ENCODE measurements around the gene ITGA8. TPM values are rescaled to one million over a fixed set of nuclear protein-coding genes. Genes with fewer than 3 reads are reported as not detected.

The ITGA8 gene
- total RNA-seq, result under 0.01 TPM in 1 of 2 replicates, not detected in the other

GRCh38 chr10:15719899-15720634 lies at the start of gene ITGA8:
Gene ITGA8, minus strand, starts transcription at chr10:15719922. Its CDS starts 151 bp downstream, at chr10:15719771.

Other genes starting within 250 kb of the ITGA8 start
- 12.3 and 15.0 TPM in 2 replicates for gene MINDY3, start 140.6 kb upstream of the ITGA8 start, total RNA-seq

All from bronchus fibroblast of lung (primary cell).